Measurements from ENCODE around the gene PLEKHM1.

- TF ChIP-seq CTCF (IDR thresholded peaks at IDR 0.05) (no peak), POLR2AphosphoS5 (IDR thresholded peaks at IDR 0.05; ENCODE audit: low read depth, low read length) (no peak; the same call in 1 of the 2 replicates), REST (IDR thresholded peaks at IDR 0.05; ENCODE audit: insufficient read depth in 1 of 2, low read depth in 2 of 2, low read length in 1 of 2) (no peak), TCF7L2 (IDR thresholded peaks at IDR 0.05; ENCODE audit: low read depth, low read length) (no peak), SIN3A (IDR thresholded peaks at IDR 0.05; ENCODE audit: borderline replicate concordance, insufficient read depth, low read depth, low read length) (no peak)
Observed at GRCh38 chr17:45391918-45392317, 98.6 kb downstream of the PLEKHM1 start.

Measured in Panc1 (cell line).